HG02588 (cell line): ENCODE data around the gene PSORS1C2.

Experiments
- ATAC-seq: cut with Tn5 transposase; IDR thresholded peaks from one replicate; pipeline ENCODE4 v1.9.1; 2021; ENCODE audit warnings: mild to moderate bottlenecking, moderate library complexity; ENCODE audit not compliant: unreplicated experiment

Gene PSORS1C2

DNA sequence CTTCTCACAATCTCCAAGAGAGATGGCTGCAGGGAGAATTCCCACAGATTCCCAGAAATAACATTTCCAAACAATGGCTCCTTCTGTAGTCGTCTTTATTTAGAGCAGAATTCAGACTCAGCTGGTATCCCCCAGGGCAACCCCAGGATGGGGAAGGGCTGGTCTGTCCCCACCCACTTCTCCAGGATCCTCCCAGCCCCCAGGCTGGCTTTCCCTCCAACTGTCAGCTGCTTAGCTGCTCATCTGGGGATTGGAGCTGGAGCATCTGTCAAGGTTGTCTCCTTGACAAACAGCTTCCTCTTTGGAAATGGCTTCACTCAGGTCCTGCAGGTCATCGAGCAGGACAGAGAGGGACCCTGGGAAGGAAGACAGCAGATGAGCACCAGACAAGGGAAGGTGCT lies 3.5 kb upstream of the PSORS1C2 start:
- ATAC-seq: no peak

DNA sequence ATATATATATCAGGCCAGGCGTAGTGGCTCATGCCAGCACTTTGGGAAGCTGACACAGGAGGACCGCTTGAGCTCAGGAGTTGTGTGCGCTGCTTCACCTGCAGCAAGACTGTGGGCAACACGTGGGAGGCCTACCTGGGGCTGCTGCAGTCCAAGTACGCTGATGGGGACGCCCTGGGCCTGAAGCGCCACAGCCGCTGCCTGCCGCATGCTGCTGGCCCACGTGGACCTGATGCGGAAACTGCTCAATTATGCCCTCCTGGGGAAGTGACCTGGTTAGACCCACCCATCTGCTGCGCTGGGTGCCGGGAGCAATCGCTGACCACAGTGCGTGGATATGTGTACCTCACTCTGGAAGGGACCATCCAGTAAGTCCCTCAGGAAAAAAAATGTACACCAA lies 1.8 kb upstream of the PSORS1C2 start:
- no peak for ATAC-seq

DNA sequence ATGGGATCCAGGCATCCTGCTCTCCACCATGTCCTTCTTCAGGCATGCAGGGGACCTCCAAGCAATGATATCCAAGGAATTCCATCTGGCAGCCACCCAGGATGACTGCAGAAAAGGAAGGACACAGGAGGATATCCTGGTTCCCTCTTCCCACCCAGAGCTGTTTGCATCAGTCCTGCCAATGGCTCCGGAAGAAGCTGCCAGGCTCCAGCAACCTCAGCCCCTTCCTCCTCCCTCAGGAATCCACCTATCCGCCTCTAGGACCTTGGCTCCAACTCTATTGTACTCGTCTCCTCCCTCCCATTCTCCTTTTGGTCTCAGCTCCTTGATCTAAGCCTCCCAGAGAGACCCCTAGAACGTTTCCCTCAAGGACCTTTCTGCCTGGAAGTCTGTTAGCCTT lies 733 bp upstream of the PSORS1C2 start:
- ATAC-seq: no peak

DNA sequence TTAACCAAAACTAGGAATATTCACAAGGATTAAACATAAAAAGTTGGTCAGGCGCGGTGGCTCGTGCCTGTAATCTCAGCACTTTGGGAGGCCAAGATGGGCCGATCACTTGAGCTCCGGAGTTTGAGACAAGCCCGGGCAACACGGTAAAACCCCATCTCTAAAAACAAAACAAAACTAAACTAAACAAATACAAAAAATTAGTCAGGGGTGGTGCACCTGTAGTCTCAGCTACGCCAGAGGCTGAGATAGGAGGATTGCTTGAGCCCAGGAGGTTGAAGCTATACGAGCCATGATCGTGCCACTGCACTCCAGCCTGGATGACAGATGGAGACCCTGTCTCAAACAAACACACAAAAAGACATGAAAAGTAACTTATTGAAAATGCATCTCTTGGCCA lies 3.2 kb downstream of the PSORS1C2 start:
- ATAC-seq: no peak

DNA sequence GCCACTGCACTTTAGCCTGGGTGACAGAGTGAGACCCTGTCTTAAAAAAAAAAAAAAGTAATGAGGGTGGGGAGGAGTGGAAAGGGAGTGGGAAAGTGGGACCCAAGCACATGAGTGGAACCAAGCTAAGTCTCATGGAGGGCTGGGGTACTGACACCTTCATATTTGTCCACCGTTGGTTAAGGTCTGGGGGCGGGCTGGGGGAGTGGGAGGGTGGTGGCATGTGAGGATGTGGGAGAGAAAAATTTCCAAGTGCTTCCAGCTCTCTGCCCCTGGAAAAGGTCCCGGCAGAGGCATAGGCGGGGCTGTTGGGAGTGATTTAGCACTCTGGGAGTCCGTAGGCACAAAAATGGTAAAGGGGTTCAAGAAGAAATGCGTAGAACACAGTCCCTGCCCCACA lies 6.1 kb downstream of the PSORS1C2 start:
- no peak for ATAC-seq

DNA sequence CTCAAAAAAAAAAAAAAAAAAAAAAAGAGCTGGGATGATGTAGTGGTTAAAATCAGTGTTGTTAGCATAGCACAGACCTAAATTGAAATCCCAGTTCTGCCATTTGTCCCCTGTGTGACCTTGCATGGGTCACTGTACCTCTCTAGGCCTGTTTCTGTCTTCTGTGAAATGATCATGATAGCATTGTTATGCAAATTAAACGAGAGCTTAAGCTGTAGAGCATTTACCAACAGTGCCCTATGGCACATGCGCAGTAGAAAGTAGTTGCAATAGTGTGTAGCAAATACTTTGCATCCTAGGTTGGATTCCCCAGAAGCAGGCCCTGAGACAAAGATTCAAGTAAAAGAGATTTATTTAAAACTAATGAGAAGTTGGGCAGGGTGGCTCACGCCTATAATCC lies 7.3 kb downstream of the PSORS1C2 start:
- ATAC-seq: no peak

DNA sequence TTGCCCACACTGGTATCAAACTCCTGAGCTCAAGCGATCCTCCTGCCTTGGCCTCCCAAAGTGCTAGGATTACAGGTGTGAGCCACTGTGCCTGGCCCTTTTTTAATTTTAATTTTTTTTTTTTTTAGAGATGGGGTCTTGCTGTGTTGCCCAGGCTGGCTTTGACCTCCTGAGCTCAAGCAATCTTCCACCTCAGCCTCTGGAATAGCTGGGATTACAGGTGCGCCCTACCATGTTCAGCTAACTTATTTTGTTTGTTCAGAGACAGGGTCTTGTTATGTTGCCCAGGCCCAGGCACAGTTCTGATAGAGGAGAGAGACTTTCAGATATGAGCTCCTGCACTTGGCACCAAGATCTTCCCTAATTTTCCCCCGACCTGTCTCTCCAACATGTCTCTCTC lies 8.1 kb downstream of the PSORS1C2 start:
- no peak for ATAC-seq

DNA sequence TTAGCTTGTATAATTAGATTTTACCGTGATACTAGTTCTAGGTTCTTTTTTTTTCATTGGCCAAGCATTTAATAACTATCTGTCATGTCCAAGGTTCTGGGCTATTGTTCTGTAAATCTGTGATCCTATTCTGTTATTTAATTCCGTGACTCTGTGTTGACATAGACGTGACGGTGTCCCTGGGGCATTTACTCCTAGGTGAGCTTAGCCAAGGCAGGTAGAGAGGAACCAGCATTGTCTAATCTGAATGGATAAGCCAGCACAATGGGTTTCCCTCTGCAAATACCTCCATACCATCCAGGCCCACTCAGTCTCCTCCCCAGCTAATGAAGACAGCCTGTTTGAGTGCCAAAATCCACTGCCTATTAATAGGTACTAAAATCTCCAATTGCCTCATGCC lies 9.7 kb downstream of the PSORS1C2 start:
- ATAC-seq: no peak

DNA sequence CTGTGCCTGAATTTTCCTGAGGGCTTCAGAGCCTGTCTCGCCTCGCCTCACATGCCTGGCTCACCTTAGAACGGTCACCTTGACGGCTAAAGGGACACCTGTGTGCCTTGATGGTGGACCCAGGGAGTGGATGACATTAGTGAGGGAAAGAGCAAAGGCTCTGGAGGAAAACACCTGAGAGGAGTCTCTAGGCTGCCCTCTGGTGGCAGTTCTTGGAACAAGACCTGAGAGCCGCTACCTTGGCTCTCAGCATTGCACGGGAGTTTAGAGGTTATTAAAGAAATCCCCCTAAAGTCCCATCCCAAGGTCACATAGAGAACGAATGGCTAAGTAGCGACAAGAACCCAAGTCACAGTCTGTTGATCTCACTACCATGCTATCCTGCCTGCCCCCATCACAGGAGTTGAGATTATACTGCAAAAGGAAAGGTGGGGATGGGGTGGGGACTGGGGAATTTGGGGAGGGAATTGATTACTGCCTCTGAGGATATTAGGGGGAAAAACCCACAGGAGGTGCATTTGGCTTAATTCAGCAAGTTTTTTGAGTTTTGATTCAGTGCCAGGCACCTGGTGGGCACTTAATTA lies 10.7 kb downstream of the PSORS1C2 start:
- no peak for ATAC-seq

DNA sequence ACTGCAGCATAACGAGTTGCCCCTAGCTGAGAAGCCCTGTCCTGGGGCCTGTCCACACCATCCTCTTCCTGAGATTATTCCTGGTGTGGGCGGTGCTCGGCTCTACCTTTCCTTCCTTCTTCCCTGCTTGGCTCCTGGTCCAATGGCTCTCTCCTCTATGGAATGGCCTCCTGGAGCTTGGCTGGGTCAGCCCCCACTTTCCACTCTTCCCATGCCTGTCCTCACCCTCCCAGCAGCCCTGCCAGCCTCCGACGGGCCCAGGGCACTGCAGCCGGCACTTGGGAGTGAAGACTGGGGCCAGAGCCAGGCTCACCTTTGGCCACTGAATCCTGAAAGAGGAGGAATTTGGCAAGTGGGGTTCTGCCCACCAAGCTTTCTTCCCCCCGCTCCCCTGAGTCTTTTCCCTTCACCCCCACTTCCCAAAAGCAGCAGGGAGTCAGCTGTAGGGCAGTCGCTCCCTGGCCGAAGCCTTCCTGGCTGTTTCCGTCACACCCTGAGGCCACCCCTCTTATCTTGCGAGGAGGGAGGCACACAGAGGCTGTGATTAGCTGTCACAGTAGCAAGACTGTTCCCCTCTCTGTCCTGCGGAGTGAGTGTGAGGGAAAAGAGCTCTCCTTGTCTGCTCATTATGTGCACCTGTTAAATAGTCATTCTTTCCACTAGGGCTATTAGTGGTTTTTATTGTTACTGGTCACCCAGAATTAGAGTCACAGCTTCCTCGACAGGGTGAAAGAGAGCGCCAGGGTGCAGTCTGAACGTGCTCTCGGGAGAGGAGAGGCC lies 12.3 kb downstream of the PSORS1C2 start:
- no peak for ATAC-seq

DNA sequence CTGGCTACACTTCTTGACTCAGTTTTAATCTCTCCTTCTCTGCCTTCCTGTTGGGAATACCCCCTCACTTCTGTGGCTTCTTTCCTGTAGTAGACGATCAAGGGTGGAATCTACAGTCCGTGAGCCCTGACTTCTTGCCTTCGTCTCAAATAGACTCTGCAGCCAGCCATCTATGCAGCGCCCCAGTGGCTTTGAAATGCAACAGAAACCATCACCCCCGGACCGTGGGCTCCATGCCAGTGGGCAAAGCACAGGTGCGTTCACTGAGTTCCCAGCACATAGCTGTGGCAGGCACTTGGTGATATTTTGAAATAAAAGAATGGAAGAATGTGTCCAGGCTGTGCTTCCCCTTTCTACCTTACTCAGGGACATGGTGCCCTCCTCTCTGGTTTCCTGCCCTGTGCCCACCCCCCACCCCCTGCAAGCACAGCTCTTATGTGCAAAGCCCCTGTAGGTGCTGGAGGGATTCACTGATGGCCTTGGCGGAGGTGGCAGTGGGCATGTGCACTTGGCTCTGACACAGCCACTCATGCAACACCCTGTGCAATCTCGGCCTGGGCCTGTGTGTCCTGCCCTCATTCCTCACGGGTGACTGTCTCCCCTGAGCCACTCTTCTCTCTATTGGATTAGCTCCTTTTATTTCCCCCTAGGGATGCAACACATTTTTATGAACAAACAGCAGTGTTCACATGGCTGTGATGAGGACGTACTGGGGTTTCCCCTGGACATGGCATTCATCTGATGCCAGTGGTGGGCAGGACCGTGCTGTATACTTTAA lies 13.1 kb downstream of the PSORS1C2 start:
- ATAC-seq: no peak

DNA sequence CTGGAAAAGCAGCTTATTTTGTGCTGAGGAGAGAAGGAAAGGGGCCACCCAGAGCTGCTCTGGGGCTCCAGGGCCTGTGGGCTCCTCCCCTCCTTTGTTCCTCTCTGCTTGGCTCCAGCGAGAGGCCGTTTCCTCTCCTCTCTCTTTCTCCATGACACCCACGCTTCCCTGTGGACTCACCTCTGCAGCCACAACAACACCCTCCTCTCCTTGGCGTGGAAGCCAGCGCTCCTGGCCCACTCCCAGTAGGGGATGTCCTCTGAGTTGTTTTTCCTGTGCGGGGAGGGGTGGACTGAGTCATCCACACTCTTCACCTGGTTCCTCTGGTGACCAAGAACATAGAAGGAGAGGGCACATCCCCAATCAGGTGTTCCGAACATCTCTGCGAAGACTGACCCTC lies 13.7 kb downstream of the PSORS1C2 start:
- no peak for ATAC-seq

DNA sequence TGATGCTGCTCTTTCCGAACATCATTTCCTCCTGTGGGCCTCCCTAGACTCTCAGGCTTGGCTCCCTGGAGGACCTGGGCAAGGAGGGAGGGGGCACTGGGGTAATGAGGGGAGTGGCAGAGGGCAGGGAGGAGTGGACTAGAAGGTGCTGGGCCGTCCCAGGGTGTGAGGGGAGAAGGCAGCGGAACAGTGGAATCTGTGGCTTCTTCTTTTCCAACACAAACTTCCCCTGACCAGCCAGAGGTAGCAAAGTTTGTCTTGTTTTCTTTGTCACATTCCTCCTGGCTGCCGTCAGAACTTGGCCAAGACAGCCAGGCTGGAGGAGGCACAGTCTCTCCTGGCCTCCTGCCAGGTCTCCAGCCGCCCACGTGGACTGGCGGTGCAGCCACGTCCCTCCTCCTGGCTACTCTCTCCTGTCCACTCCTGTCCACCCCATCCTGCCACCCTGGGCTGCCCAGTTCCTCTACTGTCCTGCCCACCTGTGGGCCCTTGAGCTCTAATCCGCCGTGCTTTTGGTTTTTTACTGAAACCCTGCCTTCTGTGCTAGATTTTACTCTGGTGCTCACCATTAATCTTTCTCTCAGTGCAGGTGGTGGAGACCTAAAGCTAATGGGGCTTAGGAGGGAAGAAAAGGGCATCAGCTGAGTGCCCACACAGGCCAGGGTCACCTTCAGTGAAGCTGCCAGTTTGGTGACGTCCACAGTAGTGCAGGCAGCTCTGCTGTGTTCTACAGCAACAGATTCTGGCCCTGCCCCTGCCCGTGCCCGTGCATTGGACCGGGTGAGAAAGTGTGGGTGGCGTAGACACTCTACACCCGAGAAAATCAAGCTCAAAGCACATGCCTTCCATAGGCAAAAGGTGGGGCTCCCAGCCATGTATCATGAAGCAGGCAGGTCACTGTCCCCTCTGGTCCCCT lies 15.8 kb downstream of the PSORS1C2 start:
- no peak for ATAC-seq

DNA sequence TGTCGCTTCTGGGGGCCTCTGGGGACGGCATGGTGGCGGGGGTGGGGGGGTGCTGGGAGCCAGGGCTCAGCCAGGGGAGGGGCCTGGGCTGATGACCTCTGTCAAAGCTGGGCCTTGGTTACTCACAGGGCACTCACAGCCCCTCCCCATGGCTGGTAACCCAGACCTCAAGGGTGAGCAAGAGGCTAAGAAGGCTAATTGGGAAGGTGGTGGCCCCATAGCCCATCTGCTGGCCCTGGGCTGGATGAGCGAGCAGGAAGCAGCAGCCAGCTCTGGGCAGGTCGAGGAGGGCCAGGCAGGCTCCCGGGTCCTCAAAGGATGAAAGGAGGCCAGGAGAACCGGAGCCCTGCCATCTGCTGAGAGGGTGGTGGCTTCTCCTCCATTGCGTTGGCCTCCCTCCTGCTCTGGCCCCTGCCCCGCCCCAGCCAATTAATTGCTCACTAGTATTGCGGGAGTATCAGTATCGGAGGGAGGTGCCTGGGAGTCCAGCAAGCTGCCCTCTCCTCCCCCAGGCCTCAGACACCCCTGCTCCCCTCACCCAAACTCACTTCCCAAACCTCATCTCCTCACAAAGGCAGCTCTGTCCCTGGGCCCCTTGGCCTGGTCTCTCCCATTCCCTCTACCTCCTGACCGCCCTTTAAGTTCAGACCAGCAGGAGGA lies 17.6 kb downstream of the PSORS1C2 start:
- no peak for ATAC-seq

DNA sequence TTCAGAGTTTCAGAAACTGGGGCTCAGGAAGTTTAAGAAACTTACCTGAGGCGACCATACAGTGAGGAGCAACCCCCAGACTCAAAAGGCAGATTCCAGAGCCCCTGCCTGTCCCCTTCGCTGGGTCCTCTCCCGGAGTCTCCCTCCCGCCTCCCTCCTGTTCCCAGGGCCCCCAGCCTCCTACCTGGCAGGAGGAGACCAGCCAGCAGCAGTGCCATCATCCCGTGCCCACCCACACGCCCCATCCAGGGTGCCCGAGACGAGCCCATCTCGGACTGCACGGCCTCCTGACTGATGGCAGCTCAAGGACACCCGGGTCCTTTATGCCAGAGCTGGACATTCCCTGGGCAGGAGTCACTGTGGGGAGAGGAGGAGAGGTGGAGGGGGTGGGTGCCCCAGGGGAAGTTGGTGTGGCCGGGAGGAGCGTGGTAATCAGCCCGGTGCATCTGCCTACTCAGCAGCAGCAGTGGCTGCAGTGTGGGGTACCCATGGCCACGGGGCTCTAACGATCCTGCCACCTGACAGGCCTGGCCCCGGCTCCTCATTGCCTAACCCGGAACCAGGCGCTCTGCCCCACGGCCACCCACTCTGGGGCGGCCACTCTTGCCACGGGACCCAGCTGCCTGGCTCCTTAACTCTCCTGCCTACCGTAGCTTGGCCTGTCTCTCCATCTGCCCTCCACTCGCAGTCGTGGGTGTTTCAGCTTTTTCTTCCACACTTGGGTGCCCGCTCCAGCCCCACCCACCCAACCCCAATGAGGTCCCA lies 18.5 kb downstream of the PSORS1C2 start, which contains the start of gene CDSN:
TSS of gene CDSN (minus strand) at position 296 of the 765 bp plus-strand sequence. CDS start at position 269, 27 bp downstream.
- no peak for ATAC-seq

DNA sequence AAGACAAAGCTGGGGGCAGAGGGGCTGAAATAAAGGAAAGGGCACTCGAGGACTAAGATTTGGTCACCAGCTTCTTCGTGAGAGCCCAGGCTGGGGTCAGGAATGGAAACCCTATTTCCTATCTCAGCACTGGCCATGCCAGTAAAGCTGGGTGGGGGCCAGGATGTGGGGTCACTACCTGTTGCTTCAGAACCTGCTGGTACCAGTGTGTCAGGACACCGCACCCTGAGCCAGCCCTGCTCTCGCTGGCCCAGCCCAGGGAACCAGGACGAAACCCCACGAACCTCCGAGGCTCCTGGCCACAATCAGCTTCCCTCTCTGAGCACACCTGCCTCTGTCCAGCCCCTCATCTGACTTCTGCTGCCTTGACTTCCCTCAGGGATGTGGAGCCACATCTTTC lies 20.7 kb downstream of the PSORS1C2 start:
- no peak for ATAC-seq

DNA sequence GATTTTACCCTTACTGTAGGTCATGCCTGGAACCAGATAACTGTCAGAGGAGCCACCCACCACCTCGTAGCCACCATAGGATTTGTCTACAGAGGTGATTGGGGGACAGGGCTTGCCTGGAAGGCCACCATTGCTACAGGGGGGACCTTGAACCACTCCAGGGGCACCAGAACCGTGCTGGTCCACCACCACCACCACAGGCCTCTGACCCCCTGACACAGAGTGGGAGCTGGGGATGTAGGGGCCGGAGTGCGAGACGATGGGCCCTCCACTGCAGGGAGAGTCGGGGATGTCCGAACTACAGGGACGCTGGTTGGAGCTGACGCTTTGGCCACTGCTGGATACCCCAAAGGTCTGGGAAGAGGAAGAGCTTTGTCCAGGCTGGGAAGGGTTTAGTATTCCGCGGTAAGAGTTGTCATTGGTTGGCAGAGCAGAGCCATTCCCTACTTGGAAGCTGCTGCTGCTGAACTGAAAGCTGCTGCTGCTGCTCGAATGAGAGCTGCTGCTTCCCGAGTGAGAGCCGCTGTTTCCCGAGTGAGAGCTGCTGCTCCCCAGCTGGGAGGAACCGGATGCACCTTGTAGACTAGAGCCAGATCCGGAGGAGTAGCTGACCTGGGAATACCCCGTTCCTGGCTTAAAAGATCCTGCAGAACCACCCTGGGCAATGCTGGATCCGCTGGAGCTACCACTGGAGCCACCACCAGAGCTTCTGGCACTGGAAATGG lies 22.0 kb downstream of the PSORS1C2 start:
- ATAC-seq: no peak

DNA sequence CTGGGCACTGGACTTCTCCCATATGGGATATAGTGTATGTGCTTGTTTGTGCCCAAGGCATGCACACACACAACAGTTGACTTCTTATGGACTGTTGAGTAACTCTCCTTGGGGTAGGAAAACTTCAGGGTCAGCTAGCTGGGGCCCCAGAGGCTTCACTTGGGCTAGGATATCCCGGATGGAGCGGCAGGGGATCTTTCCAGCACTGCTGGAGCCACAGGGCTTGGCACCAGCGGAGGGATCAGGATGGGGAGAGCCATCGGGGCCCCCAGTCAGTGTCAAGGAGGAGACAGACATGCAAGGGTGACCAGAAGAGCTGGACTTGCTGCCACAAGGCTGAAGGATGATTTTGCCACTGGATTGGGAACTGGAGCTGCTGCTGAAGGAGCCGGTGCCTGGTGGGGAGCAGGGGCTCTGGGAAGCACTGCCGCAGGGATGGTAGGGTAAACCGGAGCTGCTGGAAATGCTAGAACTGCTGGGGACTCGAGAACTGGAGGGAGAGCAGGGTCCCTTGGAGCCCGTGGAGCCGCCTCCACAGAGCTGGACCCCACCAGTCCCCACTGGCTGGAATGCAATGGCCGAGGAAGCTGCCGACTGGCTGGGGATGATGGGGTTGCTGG lies 22.8 kb downstream of the PSORS1C2 start:
- no peak for ATAC-seq
